Keratinocyte (primary cell): Measurements from ENCODE around the gene SGCE.

Experiments
- EZH2 ChIP-seq: IDR thresholded peaks from one replicate; pipeline ENCODE4 v1.6.1; 2012; ENCODE audit warnings: inconsistent platforms, mild to moderate bottlenecking, low read length, moderate library complexity
- TF ChIP-seq, protein P1 (sequence below), 3 experiments: IDR thresholded peaks in 1 of 3; conservative IDR thresholded peaks in 1 of 3; optimal IDR thresholded peaks in 1 of 3; 2 replicates in 2 of 3; 3 replicates in 1 of 3; pipeline versions ENCODE3 to v1.5.1; 2011; ENCODE audit warnings: low read length in 3 of 3, mild to moderate bottlenecking in 3 of 3, moderate library complexity in 2 of 3, control low read depth in 1 of 3, inconsistent platforms in 1 of 3; ENCODE audit not compliant: insufficient read depth in 2 of 3; ENCODE audit errors: extremely low read depth in 1 of 3

DNA sequence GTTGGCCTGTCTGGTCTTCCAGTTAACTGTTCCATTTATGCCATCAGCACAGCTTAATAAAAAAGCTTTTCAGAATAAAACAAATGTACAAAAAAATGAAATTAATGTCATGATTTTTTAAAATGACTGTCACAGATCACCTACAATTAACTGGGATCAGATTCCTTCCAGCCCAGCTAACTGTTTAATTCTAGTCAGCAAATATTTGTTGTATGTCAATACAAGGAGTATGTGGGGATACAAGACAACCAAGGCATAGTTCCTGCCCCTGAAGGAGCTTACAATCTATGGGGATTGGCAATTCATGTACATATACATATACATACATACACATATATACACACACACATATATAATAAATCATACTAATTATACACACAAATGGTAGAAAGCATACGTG is 16.5 kb downstream of the SGCE start:
- TF ChIP-seq, protein P1, sequence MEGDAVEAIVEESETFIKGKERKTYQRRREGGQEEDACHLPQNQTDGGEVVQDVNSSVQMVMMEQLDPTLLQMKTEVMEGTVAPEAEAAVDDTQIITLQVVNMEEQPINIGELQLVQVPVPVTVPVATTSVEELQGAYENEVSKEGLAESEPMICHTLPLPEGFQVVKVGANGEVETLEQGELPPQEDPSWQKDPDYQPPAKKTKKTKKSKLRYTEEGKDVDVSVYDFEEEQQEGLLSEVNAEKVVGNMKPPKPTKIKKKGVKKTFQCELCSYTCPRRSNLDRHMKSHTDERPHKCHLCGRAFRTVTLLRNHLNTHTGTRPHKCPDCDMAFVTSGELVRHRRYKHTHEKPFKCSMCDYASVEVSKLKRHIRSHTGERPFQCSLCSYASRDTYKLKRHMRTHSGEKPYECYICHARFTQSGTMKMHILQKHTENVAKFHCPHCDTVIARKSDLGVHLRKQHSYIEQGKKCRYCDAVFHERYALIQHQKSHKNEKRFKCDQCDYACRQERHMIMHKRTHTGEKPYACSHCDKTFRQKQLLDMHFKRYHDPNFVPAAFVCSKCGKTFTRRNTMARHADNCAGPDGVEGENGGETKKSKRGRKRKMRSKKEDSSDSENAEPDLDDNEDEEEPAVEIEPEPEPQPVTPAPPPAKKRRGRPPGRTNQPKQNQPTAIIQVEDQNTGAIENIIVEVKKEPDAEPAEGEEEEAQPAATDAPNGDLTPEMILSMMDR (optimal IDR thresholded peaks at IDR 0.05 in 1 of 3, IDR thresholded peaks at IDR 0.05 in 1 of 3, conservative IDR thresholded peaks at IDR 0.05 in 1 of 3; ENCODE audit: extremely low read depth in 1 of 3, insufficient read depth in 2 of 3, low read length in 3 of 3): no peak
- no peak for TF ChIP-seq EZH2
